HFFc6 (cell line): Measurements from ENCODE around the gene FAM135A. TPM values are rescaled to one million over a fixed set of nuclear protein-coding genes. Genes with fewer than 3 reads are reported as not detected.
"Not testable (repeated sequence)": the region's sequence is repeated elsewhere in the genome, so short reads cannot be mapped to it uniquely, and the experiment has no call there.

Source experiments
- DNase-seq: peaks from one replicate; pipeline ENCODE4 v3.0.0-alpha.2; 2018
- H3K27ac Mint-ChIP-seq: 2 replicates; pipeline ENCODE4 v1.8.0; 2020; ENCODE audit warnings: mild to moderate bottlenecking, mixed read lengths
- H3K27me3 Mint-ChIP-seq: 2 replicates; pipeline ENCODE4 v1.8.0; 2021; ENCODE audit warnings: mild to moderate bottlenecking, moderate library complexity, mixed read lengths; ENCODE audit not compliant: insufficient read depth
- H3K36me3 Mint-ChIP-seq: 2 replicates; pipeline ENCODE4 v1.8.0; 2021; ENCODE audit warnings: low read depth, mixed read lengths
- H3K4me1 Mint-ChIP-seq: 2 replicates; pipeline ENCODE4 v1.8.0; 2020; ENCODE audit warnings: low read depth, mixed read lengths
- H3K4me3 Mint-ChIP-seq: 2 replicates; pipeline ENCODE4 v1.8.0; 2020; ENCODE audit warnings: mild to moderate bottlenecking, moderate library complexity, mixed read lengths
- H3K9me3 Mint-ChIP-seq: 2 replicates; pipeline ENCODE4 v1.8.0; 2020; ENCODE audit warnings: mild to moderate bottlenecking, mixed read lengths
- total RNA-seq, 6 experiments: library from RNA; stranded (reverse); fragmentation: NEBNext Ultra II Directional; extraction: Animal tissue kit (Norgen Biotek cat#: 25700); gene quantifications; 2 replicates in 1 of 6; 3 replicates in 5 of 6; pipeline ENCODE4 v1.2.3, GENCODE V29; 2021
- TF ChIP-seq, protein P1 (sequence below): fragments of 200-600 bp; sonication (generic); IDR thresholded peaks from 2 replicates; pipeline ENCODE4 v1.5.0; 2021; ENCODE audit warnings: antibody characterized with exemption, mild to moderate bottlenecking

FAM135A gene
- total RNA-seq, 6 experiments from 2014 or later, result 2.2 to 4.0 (median 3.9) TPM

DNA sequence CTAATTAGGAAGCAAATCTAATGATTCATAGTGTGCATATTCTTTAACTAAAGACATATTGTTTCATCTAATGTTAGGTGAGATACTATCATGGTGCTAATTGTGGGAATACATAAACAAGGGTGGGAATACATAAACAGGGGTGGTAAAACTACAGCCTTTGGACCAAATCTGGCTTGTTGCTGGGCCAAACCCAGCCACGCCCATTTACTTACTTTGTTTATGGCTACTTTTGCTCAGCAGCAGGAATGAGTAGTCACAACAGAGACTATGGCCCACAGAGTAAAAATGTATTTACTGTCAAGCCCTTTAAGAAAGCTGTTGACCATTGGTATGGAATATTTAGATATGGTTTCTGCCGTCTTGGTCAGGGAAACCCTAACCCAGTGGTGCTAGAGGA, 31.7 kb downstream of the FAM135A start:
- Mint-ChIP-seq H3K27ac (no peak overlapping the region), H3K4me1 (no peaks in the 10 kb centered on the region), H3K9me3 (no peaks in the 10 kb centered on the region; the same call in 1 of the 2 replicates), H3K27me3 (no peaks in the 10 kb centered on the region), H3K36me3 (peaks cover 7% of the 10 kb centered on the region; the same call in 1 of the 2 replicates), H3K4me3 (no peak overlapping the region)
- TF ChIP-seq, protein P1, sequence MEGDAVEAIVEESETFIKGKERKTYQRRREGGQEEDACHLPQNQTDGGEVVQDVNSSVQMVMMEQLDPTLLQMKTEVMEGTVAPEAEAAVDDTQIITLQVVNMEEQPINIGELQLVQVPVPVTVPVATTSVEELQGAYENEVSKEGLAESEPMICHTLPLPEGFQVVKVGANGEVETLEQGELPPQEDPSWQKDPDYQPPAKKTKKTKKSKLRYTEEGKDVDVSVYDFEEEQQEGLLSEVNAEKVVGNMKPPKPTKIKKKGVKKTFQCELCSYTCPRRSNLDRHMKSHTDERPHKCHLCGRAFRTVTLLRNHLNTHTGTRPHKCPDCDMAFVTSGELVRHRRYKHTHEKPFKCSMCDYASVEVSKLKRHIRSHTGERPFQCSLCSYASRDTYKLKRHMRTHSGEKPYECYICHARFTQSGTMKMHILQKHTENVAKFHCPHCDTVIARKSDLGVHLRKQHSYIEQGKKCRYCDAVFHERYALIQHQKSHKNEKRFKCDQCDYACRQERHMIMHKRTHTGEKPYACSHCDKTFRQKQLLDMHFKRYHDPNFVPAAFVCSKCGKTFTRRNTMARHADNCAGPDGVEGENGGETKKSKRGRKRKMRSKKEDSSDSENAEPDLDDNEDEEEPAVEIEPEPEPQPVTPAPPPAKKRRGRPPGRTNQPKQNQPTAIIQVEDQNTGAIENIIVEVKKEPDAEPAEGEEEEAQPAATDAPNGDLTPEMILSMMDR, result no peak
- no peak for DNase-seq

DNA sequence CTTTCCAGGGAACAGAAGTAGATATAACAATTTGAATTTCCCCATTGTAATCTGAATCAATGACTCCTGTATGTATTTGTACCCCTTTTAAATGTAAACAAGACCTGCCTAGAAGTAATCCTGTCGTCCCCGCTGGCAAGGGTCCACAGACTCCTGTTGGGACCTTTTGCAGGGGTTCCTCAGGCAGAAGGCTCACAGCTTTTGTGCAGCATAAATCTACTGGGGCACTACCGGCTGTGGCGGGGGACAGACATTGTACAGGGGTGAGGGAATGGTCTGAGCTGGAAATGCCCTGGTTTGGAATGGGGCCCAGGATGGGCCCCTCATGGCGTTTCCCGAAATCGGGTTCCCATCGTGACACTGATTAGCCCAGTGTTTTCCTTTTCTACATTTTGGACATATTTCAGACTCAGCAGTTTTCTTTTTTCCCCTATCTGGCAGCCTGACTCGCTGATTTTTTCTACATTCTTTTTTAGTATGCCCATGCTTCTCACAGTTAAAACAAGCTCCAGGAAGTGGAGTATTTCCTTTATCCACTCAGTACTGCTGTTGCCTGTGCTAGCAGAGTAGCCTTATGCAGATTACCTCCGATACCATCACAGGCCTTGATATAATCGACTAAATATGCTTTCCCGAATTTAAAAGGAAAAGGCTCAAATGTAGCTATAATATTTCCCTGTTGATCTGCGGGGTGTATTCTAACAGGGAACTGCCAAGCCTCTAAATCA, 34.2 kb downstream of the FAM135A start:
- H3K27me3 Mint-ChIP-seq, H3K4me3 Mint-ChIP-seq, H3K4me1 Mint-ChIP-seq, DNase-seq, H3K36me3 Mint-ChIP-seq, H3K27ac Mint-ChIP-seq, H3K9me3 Mint-ChIP-seq: not testable (repeated sequence)

DNA sequence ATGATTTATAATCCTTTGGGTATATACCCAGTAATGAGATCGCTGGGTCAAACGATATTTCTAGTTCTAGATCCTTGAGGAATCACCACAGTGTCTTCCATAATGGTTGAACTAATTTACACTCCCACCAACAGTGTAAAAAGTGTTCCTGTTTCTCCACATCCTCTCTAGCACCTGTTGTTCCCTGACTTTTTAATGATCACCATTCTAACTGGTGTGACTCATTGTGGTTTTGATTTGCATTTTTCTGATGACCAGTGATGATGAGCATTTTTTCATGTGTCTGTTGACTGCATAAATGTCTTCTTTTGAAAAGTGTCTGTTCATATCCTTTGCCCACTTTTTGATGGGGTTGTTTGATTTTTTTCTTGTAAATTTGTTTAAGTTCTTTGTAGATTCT, 40.6 kb downstream of the FAM135A start:
- peaks cover 14% of the 10 kb centered on the region for H3K36me3 Mint-ChIP-seq
- H3K27ac Mint-ChIP-seq, result not testable (repeated sequence)

DNA sequence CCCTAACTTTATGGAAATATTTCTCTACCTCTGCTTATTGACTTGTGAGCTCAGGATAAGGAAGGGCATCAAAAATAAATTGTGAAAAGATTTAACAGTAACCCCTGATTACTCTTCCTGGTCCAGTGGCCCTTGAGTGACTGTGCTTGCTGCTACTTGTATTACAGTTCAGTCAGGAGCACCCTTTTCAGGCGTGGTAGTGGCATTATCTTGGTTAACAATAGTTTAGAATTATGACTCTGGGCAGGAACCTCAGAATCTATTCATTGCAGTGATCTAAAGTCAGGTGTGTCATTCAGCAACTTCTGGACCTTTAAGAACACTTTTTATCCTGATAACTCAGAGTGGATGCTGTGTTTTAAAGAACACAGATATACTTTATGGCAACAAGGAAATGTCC, 43.4 kb downstream of the FAM135A start:
- Mint-ChIP-seq H3K36me3 (peaks cover 14% of the 10 kb centered on the region), H3K4me1 (peaks cover 6% of the 10 kb centered on the region), H3K27me3 (no peaks in the 10 kb centered on the region), H3K27ac (no peak overlapping the region), H3K4me3 (no peak overlapping the region), H3K9me3 (no peaks in the 10 kb centered on the region; the same call in 1 of the 2 replicates)
- no peak for DNase-seq
- TF ChIP-seq, protein P1, result no peak

More for the DNA sequence above, 40.6 kb downstream of the FAM135A start:
- DNase-seq, H3K4me3 Mint-ChIP-seq, H3K4me1 Mint-ChIP-seq, H3K27me3 Mint-ChIP-seq, H3K9me3 Mint-ChIP-seq: not testable (repeated sequence)

DNA sequence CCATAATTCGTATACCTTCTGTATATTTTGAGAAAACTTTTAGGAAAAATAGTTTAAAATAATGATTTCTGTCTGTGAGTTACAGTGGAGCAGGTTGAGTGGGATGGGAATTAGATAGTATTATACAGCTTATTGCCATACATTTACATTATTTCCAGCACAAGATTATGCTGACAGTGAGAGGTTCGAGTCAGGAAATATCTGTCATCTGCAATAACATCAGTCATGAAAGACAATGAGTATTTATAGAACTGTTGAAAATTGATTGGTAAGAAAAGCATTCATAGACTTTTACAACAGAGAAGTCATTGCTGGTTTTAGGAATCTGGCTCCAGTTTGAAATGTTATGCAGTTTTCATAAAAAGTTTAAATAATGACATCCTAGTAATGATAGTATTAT, 45.9 kb downstream of the FAM135A start:
- Mint-ChIP-seq H3K4me1 (no peaks in the 10 kb centered on the region; the same call in 1 of the 2 replicates), H3K27ac (no peak overlapping the region), H3K36me3 (0 out of 2 replicates have a peak, but pooled peaks cover 5% of the 10 kb centered on the region), H3K9me3 (no peaks in the 10 kb centered on the region), H3K27me3 (no peaks in the 10 kb centered on the region), H3K4me3 (no peak overlapping the region)
- TF ChIP-seq, protein P1, result no peak
- DNase-seq, result no peak

DNA sequence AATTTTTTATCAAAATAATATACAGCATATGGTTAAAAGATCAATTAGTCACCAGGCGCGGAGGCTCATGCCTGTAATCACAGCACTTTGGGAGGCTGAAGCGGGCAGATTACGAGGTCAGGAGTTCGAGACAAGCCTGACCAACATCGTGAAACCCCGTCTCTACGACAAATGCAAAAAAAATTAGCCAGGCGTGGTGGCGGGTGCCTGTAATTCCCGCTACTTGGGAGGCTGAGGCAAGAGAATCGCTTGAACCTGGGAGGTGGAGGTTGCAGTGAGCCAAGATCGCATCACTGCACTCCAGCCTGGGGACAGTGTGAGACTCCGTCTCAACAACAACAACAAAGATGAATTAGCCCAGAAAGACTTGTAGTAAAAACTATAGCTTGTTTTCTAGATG, 46.4 kb downstream of the FAM135A start:
- not testable (repeated sequence) for H3K36me3 Mint-ChIP-seq, H3K27me3 Mint-ChIP-seq, DNase-seq, H3K9me3 Mint-ChIP-seq, H3K4me1 Mint-ChIP-seq, H3K4me3 Mint-ChIP-seq, H3K27ac Mint-ChIP-seq

DNA sequence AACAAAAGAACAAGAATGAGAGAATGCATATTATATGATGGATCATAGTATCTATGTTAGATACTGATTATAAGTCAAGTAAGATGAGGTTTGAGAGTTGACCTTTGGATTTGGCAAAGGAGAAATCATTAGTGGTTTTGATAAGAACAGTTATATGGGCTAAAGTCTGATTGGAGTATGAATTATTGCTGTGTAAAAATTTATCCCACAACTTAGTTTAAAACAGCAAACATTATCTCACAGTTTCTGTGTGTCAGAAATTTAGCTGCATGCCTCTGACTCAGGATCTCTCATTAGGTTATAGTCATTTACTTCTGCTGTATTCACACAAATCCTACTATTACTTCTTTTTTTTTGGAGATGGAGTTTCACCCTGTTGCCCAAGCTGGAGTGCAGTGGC, 56.7 kb downstream of the FAM135A start:
- no peaks in the 10 kb centered on the region; the same call in 1 of the 2 replicates for H3K27me3 Mint-ChIP-seq
- H3K4me3 Mint-ChIP-seq, result no peak overlapping the region
- H3K36me3 Mint-ChIP-seq, result no peaks in the 10 kb centered on the region
- H3K27ac Mint-ChIP-seq, result no peak overlapping the region
- no peaks in the 10 kb centered on the region for H3K4me1 Mint-ChIP-seq
- H3K9me3 Mint-ChIP-seq, result no peaks in the 10 kb centered on the region
- TF ChIP-seq, protein P1, result no peak
- DNase-seq, result no peak

DNA sequence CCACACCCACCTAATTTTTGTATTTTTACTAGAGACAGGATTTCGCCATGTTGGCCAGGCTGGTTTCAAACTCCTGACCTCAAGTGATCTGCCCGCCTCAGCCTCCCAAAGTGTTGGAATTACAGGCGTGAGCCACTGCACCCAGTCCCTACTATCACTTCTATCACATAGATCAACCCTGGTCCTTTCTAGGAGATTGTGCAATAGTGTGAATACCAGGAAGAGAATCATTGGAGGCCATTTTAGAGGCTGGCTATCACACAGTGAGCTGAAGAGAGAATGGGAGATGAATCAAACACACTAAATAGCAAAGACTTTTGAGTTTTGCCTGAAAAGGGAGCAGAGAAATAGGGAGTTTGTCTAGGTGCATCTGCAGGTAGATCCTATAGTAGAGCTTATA, 57.2 kb downstream of the FAM135A start:
- H3K4me1 Mint-ChIP-seq, H3K36me3 Mint-ChIP-seq, DNase-seq, H3K4me3 Mint-ChIP-seq, H3K9me3 Mint-ChIP-seq, H3K27ac Mint-ChIP-seq, H3K27me3 Mint-ChIP-seq: not testable (repeated sequence)
